HG03025 (cell line): ENCODE data around the gene PJVK.

Experiments used
- ATAC-seq: cut with Tn5 transposase; IDR thresholded peaks from one replicate; pipeline ENCODE4 v1.9.1; 2021; ENCODE audit warnings: mild to moderate bottlenecking, moderate library complexity; ENCODE audit not compliant: unreplicated experiment, low FRiP score

The PJVK gene

DNA sequence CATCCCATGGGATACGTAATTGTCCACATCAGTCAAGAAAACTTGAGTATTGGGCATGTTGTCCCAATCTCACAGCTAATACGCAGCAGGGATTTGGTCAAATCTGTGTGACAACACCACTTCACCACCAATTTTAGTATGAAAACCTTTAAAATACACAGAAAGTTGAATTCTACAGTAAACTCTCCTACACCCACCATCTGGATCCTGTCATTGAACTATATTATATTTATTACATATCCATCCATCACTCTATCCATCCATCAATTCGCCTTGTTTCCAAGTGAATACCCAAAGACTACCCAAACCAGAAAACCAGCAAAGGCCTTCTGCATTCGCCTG, 28.1 kb downstream of the PJVK start:
- ATAC-seq: no peak

DNA sequence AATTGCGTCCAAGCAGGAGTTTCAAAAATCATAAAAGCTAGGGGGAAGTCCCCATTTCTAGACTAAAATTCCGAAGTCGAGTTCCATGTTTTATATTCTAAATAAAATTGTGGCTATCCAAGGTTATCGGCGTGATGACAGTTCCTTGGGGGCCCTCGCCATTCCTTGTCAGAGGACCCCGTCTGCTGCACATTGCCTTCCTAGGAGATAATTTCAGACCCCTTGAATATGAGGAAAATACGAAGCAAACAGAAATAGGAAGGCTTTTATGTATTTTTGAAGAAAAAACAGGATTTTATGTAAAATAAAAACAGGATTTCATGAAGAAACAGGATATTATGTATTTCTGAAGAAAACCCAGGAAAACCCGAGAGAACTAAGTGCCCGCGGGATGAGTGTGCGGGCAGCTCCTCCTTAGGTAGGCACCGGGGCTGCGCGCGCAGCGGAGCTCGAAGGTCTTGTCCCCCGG, 28.6 kb downstream of the PJVK start:
- no peak for ATAC-seq

DNA sequence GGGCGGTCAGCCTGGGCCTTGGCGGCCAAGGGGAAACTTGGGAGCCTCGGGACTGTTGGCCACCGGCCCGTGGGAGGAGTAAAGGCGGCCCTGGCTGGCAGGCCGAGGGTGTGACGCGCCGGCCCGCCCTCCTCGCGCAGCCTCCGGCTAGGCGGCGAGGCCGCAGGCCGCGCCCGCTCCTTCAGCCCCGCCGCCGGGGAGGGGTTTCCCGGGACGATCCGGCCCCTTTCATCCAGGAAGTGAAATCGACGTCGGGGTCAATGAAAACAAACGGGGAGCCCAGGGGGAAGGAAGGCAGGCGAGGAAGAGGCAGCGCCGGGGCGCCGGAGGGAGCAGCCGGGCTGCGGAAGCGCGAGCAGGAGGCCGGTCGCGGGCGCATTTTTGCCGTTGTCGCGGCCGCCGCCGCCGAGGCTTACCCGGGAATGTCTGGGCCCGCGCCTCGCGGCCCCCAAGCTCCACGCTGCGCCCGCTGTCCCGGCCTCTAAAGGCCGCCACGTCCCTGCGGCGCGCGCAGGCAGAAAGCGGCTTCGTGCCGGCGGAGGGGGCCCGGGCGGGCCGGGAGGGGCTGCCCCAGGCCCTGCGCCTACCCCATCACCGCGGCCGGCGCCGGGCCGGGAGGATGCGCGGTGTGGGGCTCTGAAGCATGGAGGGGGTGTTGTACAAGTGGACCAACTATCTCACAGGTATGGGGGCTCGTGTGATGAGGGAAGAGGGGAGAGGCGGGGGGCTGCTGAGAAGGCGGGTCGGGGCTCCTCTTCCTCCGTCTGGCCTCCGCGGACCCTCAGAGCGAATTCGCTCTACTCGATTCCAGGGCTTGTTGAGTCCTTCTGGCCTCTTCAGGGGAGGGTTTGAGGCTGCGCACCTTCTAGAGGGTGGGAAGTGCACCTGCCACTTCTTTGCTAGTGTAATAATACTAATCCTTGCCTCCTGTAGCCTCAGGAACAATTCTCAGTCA, 29.3 kb downstream of the PJVK start, which contains the start of gene PLEKHA3:
TSS of gene PLEKHA3 (plus strand) at position 231 of the 955 bp plus-strand sequence. CDS start at position 644, 413 bp downstream.
- peak; percentile 65 for ATAC-seq

DNA sequence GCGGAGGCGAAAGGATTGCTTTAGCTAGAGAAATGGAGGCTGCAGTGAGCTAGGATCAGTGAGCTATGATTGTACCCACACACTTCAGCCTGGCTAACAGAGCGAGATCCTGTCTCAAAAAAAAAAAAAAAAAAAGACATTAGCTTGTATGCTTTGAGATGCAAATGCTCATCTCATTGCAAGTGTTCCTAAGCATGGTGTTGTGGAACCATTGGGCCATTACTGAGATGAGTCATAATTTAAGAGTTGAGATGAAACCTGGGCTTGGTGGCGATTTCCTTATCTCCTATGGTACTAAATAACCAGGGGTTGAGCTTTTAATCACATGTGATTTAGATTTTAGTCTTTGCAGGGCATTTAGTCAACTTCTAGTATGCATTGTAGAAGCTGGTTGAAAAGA, 31.3 kb downstream of the PJVK start:
- peak; percentile 17 for ATAC-seq

DNA sequence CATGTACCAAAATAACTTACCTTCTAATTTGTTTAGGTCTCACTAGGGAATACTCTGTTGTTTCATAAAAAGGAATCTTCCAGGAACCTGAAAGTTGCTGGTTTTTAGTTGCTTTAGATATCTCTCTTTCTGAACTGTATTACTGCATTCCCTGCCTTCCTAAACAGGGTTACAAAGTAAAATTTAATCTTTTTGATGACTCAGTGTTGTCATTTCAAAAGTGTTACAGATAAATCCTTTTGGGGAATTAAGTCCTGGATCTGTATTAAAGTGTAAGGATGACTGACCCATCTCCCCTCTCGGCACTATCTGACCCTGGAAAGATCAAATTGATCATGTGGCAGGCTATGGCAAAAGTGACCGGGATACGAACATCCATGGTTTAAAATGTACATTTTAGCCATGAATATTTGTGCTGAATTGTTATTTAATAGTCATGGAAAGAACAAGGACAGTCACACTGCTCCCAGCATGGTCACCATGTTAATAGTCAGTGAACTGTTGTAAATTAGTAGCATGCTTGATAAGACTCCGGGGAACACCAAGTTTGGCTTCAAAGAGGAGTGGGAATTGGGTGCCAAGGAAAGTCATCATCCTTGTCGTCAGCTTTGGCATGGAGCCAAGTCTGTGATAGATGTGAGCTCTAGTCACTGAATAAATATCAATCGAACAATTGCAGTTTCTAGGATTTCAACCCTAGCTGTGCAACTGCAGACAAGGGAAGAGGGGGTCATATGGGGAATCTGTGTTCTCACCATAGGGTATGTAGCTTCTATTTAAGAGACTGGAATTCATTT, 33.3 kb downstream of the PJVK start:
- no peak for ATAC-seq

DNA sequence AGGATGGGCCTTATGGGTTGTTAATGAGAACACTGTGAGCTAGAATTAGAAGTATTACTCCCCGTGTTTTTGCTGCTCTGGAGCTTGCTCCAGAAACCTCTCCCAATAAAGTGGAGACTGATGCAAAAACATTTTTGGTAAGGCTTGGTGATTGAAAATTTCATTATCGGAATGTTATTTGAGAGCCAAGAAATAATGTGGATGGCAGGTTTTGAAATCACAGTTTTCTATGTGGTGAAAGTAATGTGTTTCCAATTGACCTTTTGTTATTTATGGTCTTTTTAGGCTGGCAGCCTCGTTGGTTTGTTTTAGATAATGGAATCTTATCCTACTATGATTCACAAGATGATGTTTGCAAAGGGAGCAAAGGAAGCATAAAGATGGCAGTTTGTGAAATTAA, 34.2 kb downstream of the PJVK start:
- ATAC-seq: no peak

DNA sequence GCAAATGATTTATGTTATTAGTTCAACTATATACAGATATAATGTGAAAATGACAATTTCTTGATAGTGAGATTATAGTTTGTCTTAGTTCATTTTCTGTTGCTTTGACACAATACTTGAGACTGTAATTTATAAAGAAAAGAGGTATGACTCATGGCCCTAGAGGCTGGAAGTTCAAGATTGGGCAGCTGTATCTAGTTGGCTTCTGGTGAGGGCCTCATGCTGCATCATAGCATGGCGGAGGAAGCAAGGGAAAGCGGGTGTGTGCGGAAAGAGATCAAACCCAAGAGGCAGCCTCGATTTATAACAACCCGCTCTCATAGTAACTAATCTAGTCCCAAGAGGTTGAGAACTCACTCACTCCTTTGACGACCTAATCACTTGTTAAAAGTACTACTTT, 40.4 kb downstream of the PJVK start:
- no peak for ATAC-seq

DNA sequence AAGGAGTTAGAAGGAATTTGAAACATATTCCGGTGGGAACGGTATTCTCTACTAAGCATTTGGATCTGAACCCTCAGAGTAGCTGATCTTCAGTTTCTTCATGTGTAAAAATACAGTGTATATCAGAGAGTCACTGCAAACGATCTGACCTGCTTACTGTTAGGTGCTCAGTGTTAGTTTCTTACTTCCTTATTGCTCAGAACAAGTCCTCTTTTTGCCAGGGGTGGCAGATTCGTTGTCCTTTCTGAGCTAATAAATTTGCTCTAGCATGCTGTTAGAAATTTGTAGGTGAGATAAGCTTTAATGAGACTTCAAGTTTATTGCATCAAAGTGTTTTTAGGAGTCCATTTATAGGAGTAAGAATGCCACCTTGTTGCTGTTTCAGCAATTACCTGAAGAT, 44.9 kb downstream of the PJVK start:
- no peak for ATAC-seq

DNA sequence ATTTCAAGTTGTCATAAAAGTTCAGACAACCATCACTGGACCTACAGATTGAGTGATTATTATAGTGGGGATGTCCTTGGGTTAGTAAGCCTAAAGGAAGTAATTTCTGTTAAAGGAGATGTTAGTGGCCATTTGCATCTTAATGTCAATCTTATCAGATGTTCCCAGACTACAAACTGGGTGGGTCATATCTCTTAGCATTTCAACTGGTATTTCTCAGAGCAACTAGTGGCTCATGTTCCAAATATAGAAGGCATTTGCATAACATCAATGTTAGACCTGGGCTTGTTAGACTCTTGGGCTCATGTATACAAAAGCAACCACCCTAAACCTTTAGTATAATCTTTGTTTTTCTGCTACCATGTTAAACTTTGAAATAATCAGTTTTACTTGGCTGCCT, 47.0 kb downstream of the PJVK start:
- ATAC-seq: no peak

DNA sequence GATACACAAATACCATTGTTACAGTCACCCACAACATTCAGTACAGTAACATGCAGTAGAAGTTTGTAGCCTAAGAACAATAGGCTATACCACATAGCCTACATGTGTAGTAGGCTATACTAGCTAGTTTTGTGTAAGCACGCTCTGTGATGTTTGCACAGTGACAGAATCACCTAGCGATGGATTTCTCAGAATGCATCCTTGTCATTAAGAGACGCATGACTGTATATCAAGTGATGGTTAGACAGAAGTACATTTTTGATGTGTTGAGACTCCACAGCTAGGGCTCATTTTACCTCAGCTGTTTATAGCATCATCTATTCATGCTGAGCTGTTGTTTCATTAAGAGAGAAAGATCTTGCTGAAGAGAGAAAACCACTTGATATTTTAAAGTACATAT, 48.5 kb downstream of the PJVK start:
- no peak for ATAC-seq

DNA sequence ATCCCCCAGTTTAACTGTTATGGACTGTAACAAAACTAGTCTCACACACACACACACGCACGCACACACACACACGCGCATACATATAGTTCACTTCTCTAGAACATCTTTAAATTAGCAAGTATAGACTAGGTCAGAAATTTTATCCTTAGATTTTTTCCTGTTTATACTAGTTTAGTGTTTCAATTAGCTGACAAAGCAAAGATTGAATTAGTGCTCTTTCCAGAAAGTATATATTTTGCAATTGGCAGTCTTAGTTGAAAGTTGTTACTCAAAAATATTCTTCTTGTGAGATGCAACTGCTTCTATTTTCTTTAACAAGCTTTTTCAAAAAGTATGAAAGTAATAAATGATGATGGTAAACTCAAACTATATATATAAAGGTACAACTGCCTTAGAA, 51.6 kb downstream of the PJVK start:
- ATAC-seq: no peak

DNA sequence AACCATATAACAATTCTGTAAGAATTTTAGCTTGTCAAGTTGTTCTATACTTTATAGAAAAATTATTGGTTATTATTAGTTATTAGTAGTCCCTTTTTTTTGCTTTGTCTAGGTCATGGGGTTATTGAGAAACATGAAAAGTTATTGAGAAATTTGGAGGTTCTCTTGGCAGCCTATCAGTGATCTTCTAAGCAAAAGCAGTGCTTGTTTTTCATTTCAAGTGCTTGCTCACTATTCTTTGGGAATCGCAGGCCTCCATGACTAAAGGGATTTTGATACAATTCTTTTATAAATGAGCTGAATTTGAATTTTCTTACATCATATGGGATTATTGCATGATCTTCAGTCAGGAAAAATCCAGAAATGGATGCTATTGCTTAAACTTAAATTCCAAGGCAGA, 54.9 kb downstream of the PJVK start:
- ATAC-seq: no peak

DNA sequence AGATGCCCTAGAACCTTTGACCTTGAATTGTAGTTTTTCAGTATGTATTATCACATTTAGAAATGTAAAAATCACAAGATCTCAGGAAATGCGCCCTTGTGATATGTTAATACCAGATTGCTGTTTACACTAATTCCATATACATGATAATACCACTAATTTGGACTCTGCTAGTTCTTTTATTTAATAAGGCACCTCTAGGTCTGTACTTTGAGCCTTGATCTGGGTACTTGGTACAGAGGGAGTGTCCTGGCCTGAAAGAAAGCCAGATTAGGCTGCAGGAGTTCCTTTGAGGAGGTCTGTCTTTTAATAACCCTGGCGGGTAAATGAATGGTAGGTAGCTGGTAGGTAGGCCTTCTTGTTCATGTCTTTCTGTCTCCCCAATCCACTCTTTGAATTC, 55.3 kb downstream of the PJVK start:
- no peak for ATAC-seq

DNA sequence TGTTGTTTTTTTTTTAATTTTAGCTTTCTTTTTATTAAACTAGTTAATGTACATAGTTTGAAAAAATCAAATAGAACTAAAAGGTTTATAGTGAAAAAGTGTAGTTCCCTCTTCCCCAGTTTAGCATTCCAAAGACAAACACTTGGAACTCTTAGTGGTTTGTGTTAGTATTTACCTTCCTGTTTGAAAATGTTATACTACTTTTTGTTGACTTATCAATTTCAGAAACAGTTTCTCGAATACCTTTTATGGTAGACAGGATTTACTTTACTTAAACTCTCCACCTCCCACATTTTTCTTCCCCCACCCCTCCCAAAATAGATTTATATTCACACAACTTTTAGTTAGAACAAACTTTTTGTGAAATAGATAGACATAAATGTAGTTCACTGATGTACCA, 55.8 kb downstream of the PJVK start:
- ATAC-seq: no peak

DNA sequence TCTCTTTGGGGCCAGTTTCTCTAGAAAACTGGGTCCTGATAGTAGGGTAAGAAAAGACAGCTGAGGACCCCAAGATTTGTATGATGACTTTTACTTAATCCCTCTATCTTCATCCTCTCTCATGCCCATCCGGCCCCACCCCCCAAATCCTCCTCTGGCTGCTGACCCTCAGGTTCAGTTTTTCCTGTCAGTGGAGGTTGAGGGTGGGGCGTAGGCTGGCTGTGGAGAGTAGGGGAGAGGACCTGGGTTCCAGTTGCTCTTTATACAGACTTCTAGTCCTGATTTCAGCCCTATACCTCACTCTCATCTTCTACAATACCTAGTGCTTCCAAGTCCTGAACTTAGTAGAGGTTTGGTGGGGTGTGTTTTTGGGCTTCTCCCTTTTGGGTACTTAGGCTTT, 57.5 kb downstream of the PJVK start:
- no peak for ATAC-seq

DNA sequence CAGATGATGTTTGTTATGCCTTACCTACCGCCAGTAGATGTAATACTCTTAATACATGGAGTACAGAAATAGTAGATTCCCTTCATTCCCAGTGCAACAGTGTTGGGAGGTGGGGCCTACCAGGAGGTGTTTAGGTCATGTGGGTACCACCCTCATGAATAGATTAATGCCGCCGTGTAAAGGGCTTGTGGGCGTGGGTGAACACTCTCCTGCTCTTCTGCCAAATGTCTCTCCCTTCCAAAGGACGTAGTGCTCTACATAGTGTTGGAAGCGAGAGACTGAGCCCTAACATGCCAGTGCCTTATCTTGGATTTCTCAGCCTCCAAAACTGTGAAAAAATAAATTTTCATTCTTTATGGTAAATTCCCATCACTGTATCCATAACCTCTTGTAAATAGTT, 59.2 kb downstream of the PJVK start:
- no peak for ATAC-seq
